Liver (tissue), 3 donors: Measurements from ENCODE around the gene WNT7B.

ENCODE experiments used
- EGR1 ChIP-seq, 2 donors: IDR thresholded peaks; 2 replicates each; pipeline ENCODE4 v1.6.1; 2016 to 2018; ENCODE audit warnings: antibody characterized with exemption in 2 of 2, low read depth in 2 of 2
- RAD21 ChIP-seq, 2 donors: IDR thresholded peaks; 2 replicates each; pipeline ENCODE4 v1.6.1; 2016; ENCODE audit warnings: antibody characterized with exemption in 2 of 2, mild to moderate bottlenecking in 2 of 2
- SP1 ChIP-seq: IDR thresholded peaks from 2 replicates; pipeline ENCODE4 v1.6.1; 2018; ENCODE audit warnings: antibody characterized with exemption, mild to moderate bottlenecking
- TAF1 ChIP-seq: conservative IDR thresholded peaks from 2 replicates; pipeline ENCODE4 v1.6.1; 2016; ENCODE audit warnings: antibody characterized with exemption, mild to moderate bottlenecking
- TF ChIP-seq, protein P1 (sequence below): fragments of 150-350 bp; IDR thresholded peaks from 2 replicates; pipeline ENCODE4 v1.5.1; 2017; ENCODE audit warnings: improper control_type of control experiment, low read depth, low read length; ENCODE audit not compliant: missing input control
- donor health status: healthy.
- donor health status: healthy.

DNA sequence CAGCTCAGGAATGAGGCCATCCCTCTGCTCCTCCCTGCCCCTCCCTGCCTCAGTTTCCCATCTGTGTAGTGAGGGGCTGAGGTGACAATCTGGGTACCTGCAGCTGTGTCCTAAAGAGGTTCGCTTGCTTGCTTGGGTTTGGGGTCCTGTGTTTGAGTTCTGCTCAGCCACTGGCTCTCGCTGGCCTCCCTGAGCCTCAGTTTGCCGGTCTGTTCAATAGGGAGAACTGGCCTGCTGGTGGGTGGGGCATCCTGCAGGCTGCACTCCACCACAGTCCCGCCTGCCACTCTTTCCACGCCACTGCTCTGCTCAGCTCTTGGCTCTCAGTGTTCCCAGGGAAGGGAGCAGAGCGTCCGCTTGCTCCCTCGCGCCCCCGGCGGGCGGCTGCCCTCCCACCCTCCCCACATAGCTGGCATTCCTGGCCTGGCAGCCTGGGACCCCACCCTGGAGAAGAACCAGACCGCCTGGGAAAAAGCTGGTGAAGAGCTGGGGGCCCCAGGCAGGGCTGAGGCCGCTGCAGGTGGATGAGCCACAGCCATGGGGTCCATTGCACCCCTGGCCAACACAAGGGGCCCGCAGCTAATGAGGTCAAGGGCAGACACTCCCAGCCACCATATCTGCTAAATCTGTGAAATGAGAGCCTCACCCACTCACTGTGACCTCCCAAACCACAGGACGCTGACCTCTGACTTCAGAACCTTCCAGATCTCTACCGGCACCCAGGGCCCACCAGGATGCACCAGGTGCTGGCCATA is 15.1 kb downstream of the WNT7B start:
- no peak for TF ChIP-seq EGR1 (IDR thresholded peaks at IDR 0.05; ENCODE audit: low read depth in 2 of 2)
- TF ChIP-seq, protein P1, sequence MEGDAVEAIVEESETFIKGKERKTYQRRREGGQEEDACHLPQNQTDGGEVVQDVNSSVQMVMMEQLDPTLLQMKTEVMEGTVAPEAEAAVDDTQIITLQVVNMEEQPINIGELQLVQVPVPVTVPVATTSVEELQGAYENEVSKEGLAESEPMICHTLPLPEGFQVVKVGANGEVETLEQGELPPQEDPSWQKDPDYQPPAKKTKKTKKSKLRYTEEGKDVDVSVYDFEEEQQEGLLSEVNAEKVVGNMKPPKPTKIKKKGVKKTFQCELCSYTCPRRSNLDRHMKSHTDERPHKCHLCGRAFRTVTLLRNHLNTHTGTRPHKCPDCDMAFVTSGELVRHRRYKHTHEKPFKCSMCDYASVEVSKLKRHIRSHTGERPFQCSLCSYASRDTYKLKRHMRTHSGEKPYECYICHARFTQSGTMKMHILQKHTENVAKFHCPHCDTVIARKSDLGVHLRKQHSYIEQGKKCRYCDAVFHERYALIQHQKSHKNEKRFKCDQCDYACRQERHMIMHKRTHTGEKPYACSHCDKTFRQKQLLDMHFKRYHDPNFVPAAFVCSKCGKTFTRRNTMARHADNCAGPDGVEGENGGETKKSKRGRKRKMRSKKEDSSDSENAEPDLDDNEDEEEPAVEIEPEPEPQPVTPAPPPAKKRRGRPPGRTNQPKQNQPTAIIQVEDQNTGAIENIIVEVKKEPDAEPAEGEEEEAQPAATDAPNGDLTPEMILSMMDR, result no peak
- no peak for TF ChIP-seq TAF1
- no peak for TF ChIP-seq RAD21 (IDR thresholded peaks at IDR 0.05)
- no peak for TF ChIP-seq SP1
